NCI-H774 (cell line): ENCODE data around the gene SLC39A8.
A peak's percentile ranks its signal among the peaks of the same experiment; 100 is the strongest.
"Not testable (repeated sequence)": the region's sequence is repeated elsewhere in the genome, so short reads cannot be mapped to it uniquely, and the experiment has no call there.

ENCODE experiments used
- DNase-seq: peaks from one replicate; lab custom pipeline; 2025; lab: John Stamatoyannopoulos, UW

SLC39A8 gene

GRCh38 chr4:102299354-102300107, 45.8 kb downstream of the SLC39A8 start:
- no peak for DNase-seq

DNA sequence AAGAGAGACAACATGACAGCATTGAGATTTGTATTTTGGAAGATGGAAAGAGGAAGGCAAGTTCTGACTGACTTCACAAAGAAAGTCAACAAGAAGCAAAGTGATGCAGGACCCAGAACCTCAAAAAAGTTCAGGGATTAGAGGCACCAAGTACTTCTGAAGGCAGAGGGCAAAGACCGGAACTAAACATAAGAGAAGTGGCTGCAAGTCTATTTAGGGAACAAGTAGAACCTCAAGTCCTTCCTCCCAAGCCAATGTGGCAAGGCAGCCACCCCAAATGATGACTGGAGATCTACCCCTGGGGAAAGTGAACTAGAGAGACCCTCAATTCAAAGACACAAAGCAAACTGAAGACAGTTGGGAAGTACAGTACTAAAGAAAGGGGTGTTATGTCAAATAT, 46.6 kb downstream of the SLC39A8 start:
- no peak for DNase-seq

GRCh38 chr4:102295153-102295862, 50.0 kb downstream of the SLC39A8 start:
- DNase-seq, result no peak

- no peak for DNase-seq
Measured at GRCh38 chr4:102288497-102288896, 56.8 kb downstream of the SLC39A8 start.

DNA sequence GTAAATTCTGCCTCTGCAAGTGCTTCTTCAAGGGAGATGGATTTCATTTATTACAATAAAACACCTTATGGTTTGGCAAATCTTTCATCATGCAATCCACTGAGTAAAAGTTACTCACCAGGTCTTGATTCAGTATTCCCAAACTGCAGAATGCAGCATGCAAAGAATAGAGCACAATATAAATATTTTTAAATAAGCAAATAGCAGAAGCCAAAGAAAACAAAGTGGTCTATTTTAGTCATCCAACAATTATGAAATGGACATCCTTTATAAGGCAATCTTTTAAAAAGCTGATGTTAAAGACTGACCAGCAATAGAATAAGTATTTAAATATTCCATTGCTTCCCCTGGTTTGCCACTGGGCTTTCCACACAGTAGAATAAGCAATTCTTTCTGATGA, 59.5 kb downstream of the SLC39A8 start:
- no peak for DNase-seq

- DNase-seq, result no peak
Measured at GRCh38 chr4:102281171-102281839, 64.0 kb downstream of the SLC39A8 start.

DNA sequence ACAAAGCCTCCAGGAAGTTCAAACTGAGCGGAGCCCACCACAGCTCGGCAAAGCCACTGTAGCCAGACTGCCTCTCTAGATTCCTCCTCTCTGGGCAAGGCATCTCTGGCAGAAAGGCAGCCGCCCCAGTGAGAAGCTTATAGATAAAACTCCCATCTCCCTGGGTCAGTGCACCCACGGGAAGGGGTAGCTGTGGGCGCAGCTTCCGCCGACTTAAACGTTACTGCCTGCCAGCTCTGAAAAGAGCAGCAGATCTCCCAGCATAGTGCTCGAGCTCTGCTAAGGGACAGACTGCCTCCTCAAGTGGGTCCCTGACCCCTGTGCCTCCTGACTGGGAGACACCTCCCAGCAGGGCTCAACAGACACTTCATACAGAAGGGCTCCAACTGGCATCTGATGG, 72.0 kb downstream of the SLC39A8 start:
- not testable (repeated sequence) for DNase-seq

GRCh38 chr4:102272318-102272717, 73.0 kb downstream of the SLC39A8 start:
- DNase-seq, result no peak

DNA sequence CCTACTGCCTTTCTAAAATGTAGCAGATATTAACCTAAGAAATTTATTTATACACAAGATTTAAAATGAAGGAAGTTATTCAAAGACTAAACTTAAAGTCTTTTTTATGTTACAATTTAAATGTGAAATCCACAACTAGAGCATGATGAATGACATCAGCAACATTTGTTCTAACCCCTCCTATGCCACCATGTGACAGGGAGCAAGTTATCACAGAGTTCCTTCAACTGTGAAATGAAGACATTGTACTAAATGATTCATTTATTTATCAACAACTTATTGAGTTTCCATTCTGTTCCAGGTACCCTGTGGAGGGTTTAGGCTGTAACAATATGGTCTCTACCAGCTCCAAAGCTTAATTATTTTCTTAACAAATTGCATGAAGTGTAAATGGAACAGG, 76.9 kb downstream of the SLC39A8 start:
- DNase-seq, result no peak

GRCh38 chr4:102263024-102263787, 82.1 kb downstream of the SLC39A8 start:
- peak; percentile 8 for DNase-seq

GRCh38 chr4:102259702-102260101, 85.6 kb downstream of the SLC39A8 start:
- no peak for DNase-seq

DNA sequence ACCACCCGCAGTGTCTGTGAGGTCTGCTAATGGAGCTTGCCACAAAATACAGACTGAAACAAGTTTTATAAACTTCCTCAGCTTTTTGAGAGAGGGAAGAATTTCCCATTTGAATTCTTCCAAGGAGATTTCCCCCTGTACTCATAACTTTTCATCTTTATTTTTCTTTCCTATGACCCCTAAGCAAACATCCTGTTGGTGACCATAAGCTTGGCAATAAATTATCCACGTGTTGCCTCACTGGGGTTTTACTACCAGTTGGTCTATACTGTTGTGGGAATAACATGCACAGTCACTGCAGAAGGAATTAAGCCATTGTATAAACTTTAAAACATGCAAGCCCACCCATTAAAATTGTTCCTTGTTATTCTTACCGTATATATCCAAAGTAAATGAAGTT, 86.2 kb downstream of the SLC39A8 start:
- DNase-seq, result no peak

GRCh38 chr4:102256321-102256720, 89.0 kb downstream of the SLC39A8 start:
- no peak for DNase-seq

DNA sequence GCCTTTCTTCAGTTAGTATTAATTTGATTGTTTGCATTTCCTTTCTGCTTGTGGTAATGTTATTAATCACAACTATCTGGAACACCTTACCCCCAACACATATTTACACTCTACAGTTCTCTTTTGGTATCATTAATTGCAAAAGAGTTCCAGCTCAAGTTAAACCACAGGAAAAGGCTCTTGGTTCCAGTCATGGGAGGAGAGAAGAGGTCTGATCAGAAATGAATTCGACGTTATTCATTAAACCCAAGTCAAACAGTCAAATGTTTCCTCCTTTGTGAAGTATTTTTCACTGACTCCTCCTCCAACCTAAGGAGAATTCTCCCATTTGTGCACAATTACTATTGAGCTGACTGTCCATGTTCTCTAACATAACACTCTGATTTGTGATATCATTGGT, 91.4 kb downstream of the SLC39A8 start:
- no peak for DNase-seq

- no peak for DNase-seq
Measured at GRCh38 chr4:102252171-102252570, 93.1 kb downstream of the SLC39A8 start.

DNA sequence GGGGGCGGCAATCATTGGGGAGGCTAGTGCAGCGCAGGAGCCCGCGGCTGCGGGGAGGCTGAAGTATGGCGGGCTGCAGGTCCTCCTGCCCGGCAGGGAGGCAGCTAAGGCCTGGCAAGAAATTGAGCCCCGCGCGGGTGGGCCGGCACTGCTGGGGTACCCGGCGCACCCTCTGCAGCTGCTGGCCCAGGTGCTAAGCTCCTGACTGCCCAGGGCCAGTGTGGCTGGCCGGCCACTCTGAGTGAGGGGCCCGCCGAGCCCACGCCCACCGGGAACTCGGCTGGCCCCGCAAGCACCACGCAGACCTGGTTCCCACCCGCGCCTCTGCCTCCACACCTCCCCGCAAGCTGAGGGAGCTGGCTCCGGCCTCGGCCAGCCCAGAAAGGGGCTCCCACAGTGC, 94.9 kb downstream of the SLC39A8 start:
- no peak for DNase-seq

DNA sequence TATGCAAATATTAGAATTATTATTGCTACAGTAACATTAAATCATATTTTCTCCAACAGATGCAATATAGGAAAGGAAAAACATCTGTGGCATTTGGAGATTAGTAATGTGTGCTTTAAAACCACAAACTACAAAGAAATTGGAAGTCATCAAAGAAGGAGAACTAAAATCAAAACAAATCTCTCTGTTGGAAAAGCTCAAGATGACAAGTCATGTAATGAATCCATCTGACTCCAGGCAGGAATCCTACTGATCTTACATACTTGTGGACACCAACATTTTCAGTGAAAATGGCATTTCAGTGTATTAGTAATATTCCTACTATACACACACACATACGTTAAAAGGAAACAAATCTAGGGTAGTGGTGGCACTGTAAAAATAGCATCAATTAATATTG, 98.2 kb downstream of the SLC39A8 start:
- DNase-seq, result no peak

- no peak for DNase-seq
Measured at GRCh38 chr4:102246416-102246815, 98.9 kb downstream of the SLC39A8 start.

- no peak for DNase-seq
Measured at GRCh38 chr4:102244878-102245535, 100.3 kb downstream of the SLC39A8 start.

DNA sequence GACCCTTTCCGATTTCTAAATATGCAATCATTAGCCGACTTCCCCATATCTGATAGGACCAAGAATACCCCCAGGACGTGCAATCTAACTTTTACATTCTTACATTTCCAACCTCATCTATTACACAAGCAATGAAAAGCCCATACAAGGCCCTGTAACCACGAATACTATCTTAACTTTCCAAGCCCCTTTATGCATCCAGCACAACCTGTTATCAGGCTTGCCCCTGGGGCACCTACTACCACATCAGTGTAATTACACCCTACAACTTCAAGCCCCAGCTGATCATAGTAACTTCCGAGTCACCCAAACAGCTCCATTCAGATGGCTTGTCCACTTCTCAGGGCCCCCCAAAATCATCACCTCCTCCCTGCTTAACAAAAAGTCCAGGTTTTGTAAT, 102.0 kb downstream of the SLC39A8 start:
- DNase-seq, result not testable (repeated sequence)

- no peak for DNase-seq
Measured at GRCh38 chr4:102234243-102234838, 110.9 kb downstream of the SLC39A8 start.
